Caco-2 (cell line): ENCODE measurements around the gene TRIM7. TPM values are rescaled to one million over a fixed set of nuclear protein-coding genes. Genes with fewer than 3 reads are reported as not detected.

ENCODE experiments used
- BruUV-seq: library from RNA; stranded (reverse); fragments of 400-500 nt; replicated peaks from 2 replicates; lab custom pipeline; 2021; lab: Mats Ljungman, UMichigan
- CTCF ChIA-PET: fragments of 300-600 bp; sonication (Branson Sonifier 250); formaldehyde crosslinking; loops from one replicate; lab custom pipeline; 2022; ENCODE audit warnings: antibody characterized with exemption; lab: Charles Lee
- POLR2A ChIA-PET: fragments of 300-600 bp; sonication (Branson Sonifier 250); formaldehyde crosslinking; loops from one replicate; lab custom pipeline; 2022; ENCODE audit warnings: antibody characterized with exemption; lab: Charles Lee
- DNase-seq, 2 experiments: peaks; one replicate each; pipeline versions ENCODE4 v3.0.0 to v3.0.0-alpha.2; 2020 to 2022
- H3K27me3 ChIP-seq: replicated peaks from 2 replicates; pipeline ENCODE4 v1.6.0; 2011; ENCODE audit warnings: low read length; ENCODE audit not compliant: control insufficient read depth, insufficient read depth
- H3K36me3 ChIP-seq: 2 replicates; pipeline ENCODE4 v1.5.1; 2011; ENCODE audit warnings: low read length; ENCODE audit not compliant: control insufficient read depth, insufficient read depth
- H3K4me1 ChIP-seq: fragments of 250-450 bp; sonication (Bioruptor Pico); 2 replicates; pipeline ENCODE4 v1.5.1; 2020; ENCODE audit warnings: mild to moderate bottlenecking
- H3K4me3 ChIP-seq: 2 replicates; pipeline ENCODE4 v1.5.1; 2011; ENCODE audit warnings: low read depth, mild to moderate bottlenecking, control low read depth, low read length
- H3K9me3 ChIP-seq: fragments of 250-450 bp; sonication (Bioruptor Pico); 2 replicates; pipeline ENCODE4 v1.5.1; 2020; ENCODE audit warnings: mild to moderate bottlenecking, moderate library complexity
- H3K27ac Mint-ChIP-seq: one replicate; pipeline ENCODE4 v1.8.0; 2022; ENCODE audit warnings: mixed read lengths; ENCODE audit not compliant: unreplicated experiment
- H3K27me3 Mint-ChIP-seq: one replicate; pipeline ENCODE4 v1.8.0; 2022; ENCODE audit warnings: mixed read lengths; ENCODE audit not compliant: insufficient read depth, unreplicated experiment
- H3K36me3 Mint-ChIP-seq: one replicate; pipeline ENCODE4 v1.8.0; 2022; ENCODE audit warnings: mild to moderate bottlenecking, mixed read lengths; ENCODE audit not compliant: insufficient read depth, unreplicated experiment
- H3K4me1 Mint-ChIP-seq: one replicate; pipeline ENCODE4 v1.8.0; 2022; ENCODE audit warnings: low read depth, mixed read lengths; ENCODE audit not compliant: unreplicated experiment
- H3K4me3 Mint-ChIP-seq: one replicate; pipeline ENCODE4 v1.8.0; 2022; ENCODE audit warnings: mild to moderate bottlenecking, moderate library complexity, mixed read lengths; ENCODE audit not compliant: unreplicated experiment
- H3K9me3 Mint-ChIP-seq: one replicate; pipeline ENCODE4 v1.8.0; 2022; ENCODE audit warnings: mixed read lengths; ENCODE audit not compliant: unreplicated experiment
- CTCF ChIP-seq, 2 experiments: fragments of 200-600 bp in 1 of 2; IDR thresholded peaks; 1 replicate in 1 of 2; 2 replicates in 1 of 2; pipeline versions ENCODE4 v1.5.1 to v1.8.0; 2011 to 2022; ENCODE audit warnings: antibody characterized with exemption in 1 of 2, control low read depth in 1 of 2, inconsistent platforms in 1 of 2, low read depth in 1 of 2, low read length in 1 of 2, mild to moderate bottlenecking in 1 of 2, moderate library complexity in 1 of 2; ENCODE audit not compliant: insufficient read depth in 1 of 2, severe bottlenecking in 1 of 2, unreplicated experiment in 1 of 2
- intact Hi-C: fragments of 100-400 bp; cut with micrococcal nuclease; formaldehyde crosslinking; loops from one replicate; pipeline ENCODE4 v1.10.0; 2022; ENCODE audit not compliant: unreplicated experiment
- total RNA-seq: library from RNA; stranded (reverse); gene quantifications from 2 replicates; pipeline ENCODE4 v1.2.3, GENCODE V29; 2022

The TRIM7 gene
- total RNA-seq, 1 experiment from 2014 or later: 0.86 TPM

- intact Hi-C loops: no loop called here
- DNase-seq: no peak
- Histone ChIP-seq H3K4me1 (0 out of 2 replicates have a peak, but pooled peaks cover 4% of the 10 kb centered on the region), H3K27me3 (no peaks in the 10 kb centered on the region), H3K9me3 (no peaks in the 10 kb centered on the region), H3K4me3 (no peak overlapping the region), H3K36me3 (no peaks in the 10 kb centered on the region)
- CTCF ChIA-PET: no interaction called here
- Mint-ChIP-seq H3K27me3 (peaks cover 8% of the 10 kb centered on the region), H3K36me3 (peaks cover 56% of the 10 kb centered on the region), H3K27ac (peak overlapping the region; percentile 37), H3K9me3 (no peaks in the 10 kb centered on the region), H3K4me3 (peak overlapping the region; percentile 85), H3K4me1 (peaks cover 44% of the 10 kb centered on the region)
- no TSS peak for BruUV-seq
- TF ChIP-seq CTCF (IDR thresholded peaks at IDR 0.05; ENCODE audit: insufficient read depth in 1 of 2, low read depth in 1 of 2, low read length in 1 of 2, severe bottlenecking in 1 of 2, unreplicated experiment in 1 of 2): no peak
- POLR2A ChIA-PET: interaction anchor here (0.6 kb wide), 1 partner anchor 925 kb away, joined by 5 read pairs; no protein-coding TSS in a partner anchor
Measured at GRCh38 chr5:181220178-181220515, 15.2 kb upstream of the TRIM7 start.

GRCh38 chr5:181219262-181220177, 14.5 kb upstream of the TRIM7 start:
- ChIA-PET CTCF (no interaction called here), POLR2A (interaction anchor here (0.6 kb wide), 1 partner anchor 925 kb away, joined by 5 read pairs; no protein-coding TSS in a partner anchor)
- H3K9me3 ChIP-seq: no peaks in the 10 kb centered on the region
- BruUV-seq: no TSS peak
- 0 out of 2 replicates have a peak, but pooled peaks cover 4% of the 10 kb centered on the region for H3K4me1 ChIP-seq
- Mint-ChIP-seq H3K27ac (peak overlapping the region; percentile 37), H3K4me3 (peak overlapping the region; percentile 85), H3K9me3 (no peaks in the 10 kb centered on the region), H3K36me3 (peaks cover 56% of the 10 kb centered on the region), H3K27me3 (peaks cover 8% of the 10 kb centered on the region), H3K4me1 (peaks cover 40% of the 10 kb centered on the region)
- no peak for TF ChIP-seq CTCF (IDR thresholded peaks at IDR 0.05; ENCODE audit: insufficient read depth in 1 of 2, low read depth in 1 of 2, low read length in 1 of 2, severe bottlenecking in 1 of 2, unreplicated experiment in 1 of 2)
- intact Hi-C loops: no loop called here
- no peaks in the 10 kb centered on the region for H3K27me3 ChIP-seq
- no peak overlapping the region for H3K4me3 ChIP-seq
- H3K36me3 ChIP-seq: no peaks in the 10 kb centered on the region
- DNase-seq: no peak

GRCh38 chr5:181218795-181219124, 13.8 kb upstream of the TRIM7 start:
- peak overlapping the region; percentile 85 for H3K4me3 Mint-ChIP-seq
- no TSS peak for BruUV-seq
- Histone ChIP-seq H3K4me1 (0 out of 2 replicates have a peak, but pooled peaks cover 4% of the 10 kb centered on the region), H3K36me3 (no peaks in the 10 kb centered on the region), H3K9me3 (no peaks in the 10 kb centered on the region), H3K4me3 (peak overlapping the region; percentile 40), H3K27me3 (no peaks in the 10 kb centered on the region)
- H3K27ac Mint-ChIP-seq: peak overlapping the region; percentile 59
- no peak for DNase-seq
- intact Hi-C loops: loop anchor here (1.0 kb wide), 2 partner anchors 11 to 27 kb away; no protein-coding TSS in a partner anchor
- H3K9me3 Mint-ChIP-seq: no peaks in the 10 kb centered on the region
- ChIA-PET POLR2A (no interaction called here), CTCF (no interaction called here)
- no peak for TF ChIP-seq CTCF (IDR thresholded peaks at IDR 0.05; ENCODE audit: insufficient read depth in 1 of 2, low read depth in 1 of 2, low read length in 1 of 2, severe bottlenecking in 1 of 2, unreplicated experiment in 1 of 2)
- H3K27me3 Mint-ChIP-seq: peaks cover 8% of the 10 kb centered on the region
- H3K36me3 Mint-ChIP-seq: peaks cover 56% of the 10 kb centered on the region
- peaks cover 33% of the 10 kb centered on the region for H3K4me1 Mint-ChIP-seq
